HG03575 (cell line): ENCODE measurements around the gene SLAMF7.

Experiments
- ATAC-seq: cut with Tn5 transposase; IDR thresholded peaks from one replicate; pipeline ENCODE4 v1.9.1; 2021; ENCODE audit not compliant: unreplicated experiment, insufficient number of reproducible peaks, low FRiP score; ENCODE audit errors: extremely low read depth

SLAMF7 gene

DNA sequence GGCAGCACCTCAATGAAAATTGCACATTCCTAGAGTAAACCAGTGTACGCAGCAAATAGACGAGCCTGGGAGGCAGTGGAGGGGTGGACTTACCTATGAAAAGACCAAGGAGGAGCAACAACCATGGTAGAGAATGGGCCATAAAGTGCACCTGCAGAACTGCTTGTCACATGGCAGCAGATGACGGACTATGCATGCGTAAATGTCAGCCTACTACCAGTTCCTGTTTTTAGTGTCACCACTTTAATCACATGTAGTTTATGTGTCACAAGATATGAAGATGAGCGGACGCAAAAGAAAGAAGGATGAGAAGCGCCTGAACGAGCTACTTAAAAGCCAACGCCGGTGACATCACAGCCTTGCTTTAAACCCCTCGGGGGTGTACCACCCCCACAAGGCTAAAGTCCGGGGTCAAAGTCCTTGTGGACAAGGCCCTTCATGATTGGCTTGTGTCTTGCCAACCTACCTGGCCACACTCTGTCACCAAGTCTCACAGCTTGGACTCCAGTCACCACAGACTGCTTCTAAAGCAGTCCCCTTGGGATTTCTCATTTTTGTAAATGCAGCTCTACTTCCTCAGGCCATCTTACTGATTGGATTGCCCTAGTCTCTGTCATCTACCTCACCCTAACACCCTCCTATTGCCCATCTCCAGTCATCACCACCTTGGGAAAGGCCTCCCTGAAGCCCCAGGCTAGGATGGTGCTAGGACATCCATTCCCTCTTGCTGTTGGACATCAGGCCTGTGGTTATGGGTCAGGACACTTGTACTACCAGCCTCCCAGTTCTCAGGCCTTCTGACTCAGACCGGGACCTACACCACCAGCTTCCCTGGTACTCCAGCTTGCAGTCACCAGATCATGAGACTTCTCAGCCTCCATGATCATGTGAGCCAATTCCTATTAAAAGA is 50.9 kb downstream of the SLAMF7 start:
- peak; percentile 50 for ATAC-seq

DNA sequence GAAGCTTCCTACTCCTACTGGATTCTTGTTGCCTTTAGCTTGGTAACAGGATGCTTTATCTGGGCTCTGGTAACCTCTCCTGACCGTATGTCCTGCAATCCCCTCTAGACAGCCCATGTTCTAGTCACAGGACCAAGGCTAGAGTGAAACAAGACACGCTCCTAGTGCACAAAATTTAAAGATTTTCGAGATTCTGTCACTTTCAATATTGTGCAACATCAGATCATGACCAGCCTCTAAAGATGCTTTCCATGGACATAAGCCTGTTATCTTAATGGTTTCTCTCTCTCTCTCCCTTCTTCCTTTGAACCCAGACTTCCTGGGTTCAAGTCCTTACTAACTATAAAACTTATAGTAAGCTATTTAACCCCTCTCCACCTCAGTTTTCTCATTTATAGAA is 55.3 kb downstream of the SLAMF7 start:
- no peak for ATAC-seq

DNA sequence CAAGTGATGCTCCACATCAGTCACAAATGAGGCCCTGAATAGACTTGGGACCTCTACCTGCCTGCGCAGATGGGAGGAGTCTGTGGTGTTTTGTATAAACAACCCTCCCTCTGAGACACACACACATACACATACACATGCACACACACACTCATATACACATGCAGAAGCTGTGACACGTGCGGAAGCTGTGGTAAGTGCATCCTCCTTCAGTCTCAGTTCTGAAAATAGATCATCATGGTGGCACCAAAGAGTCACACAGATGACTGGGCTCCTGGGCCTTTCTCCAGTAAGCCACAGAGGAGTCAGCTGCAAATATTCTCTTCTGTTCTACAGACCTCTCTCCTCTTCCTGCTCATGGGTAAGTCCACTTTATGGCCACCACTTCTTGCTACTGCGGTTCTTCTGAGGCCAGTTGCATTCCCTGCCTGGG is 56.9 kb downstream of the SLAMF7 start, which contains the start of gene LY9:
Gene LY9, plus strand, starts transcription at position 224 of the 433 bp plus-strand sequence. Its CDS starts 14 bp downstream, at position 238.
- peak; percentile 51 for ATAC-seq

DNA sequence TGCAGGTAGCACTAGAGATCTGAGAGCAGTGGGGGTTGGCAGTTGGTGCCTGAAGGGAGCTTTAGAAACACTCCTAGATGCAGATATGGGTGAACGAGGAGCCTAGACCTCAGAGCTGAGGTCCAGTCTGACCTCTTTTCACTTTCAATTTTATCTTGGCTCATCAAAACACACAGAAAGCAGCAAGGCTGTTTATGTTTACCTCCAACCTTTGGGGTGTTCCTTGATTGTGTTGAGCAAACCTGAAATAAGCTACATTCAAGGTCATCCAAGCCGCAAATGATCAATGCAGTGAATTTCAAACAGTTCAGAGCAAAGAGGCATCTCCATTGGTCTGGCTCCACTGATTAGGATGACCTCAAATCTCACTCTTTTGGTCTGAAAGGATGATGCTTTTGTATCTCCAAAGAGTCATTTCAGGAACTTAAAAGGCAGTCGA is 58.2 kb downstream of the SLAMF7 start:
- no peak for ATAC-seq

DNA sequence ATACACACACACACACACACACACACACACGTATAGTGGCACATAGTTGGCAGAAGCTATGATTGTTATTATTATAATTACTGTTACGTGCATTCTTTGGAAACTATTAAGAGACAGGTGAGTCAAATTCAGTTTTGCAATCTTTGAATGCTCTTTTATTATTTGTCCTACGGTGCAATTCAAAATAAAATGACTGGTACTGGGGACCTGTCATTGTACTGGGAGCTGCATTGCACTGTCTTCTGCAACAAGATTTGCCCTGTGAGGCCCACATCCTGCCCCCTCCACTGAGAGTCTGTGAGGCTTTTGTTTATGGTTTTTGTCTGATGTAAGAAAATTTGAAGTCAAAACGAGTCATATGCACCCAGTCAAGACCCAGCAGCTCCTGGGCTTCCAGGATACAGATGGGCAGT is 58.8 kb downstream of the SLAMF7 start:
- no peak for ATAC-seq

DNA sequence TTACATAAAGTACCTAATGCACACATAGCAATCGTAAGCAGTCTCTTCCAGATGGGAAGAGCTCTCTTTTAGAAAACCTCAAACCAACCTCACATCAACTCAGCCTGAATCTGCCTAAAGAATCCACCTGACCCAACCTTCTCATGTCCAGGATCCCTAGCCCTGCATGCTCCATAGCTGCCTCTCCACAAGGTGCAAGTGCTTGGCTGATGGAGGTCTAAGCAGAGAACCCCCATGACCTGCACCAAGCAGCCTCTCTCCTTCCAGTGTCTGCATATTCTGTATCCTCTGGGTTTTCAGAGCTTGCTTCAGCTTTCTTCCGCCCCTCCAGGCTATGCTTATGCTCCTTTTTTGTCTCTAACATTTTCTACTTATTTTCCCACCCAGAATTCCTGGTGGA is 59.4 kb downstream of the SLAMF7 start:
- ATAC-seq: no peak

DNA sequence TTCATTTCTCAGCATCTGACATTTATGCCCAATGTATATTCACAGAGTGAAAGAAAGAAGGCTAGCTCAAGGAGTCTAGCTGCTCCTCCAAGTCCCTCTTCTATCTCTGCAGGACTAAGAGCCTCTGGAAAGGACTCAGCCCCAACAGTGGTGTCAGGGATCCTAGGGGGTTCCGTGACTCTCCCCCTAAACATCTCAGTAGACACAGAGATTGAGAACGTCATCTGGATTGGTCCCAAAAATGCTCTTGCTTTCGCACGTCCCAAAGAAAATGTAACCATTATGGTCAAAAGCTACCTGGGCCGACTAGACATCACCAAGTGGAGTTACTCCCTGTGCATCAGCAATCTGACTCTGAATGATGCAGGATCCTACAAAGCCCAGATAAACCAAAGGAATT is 60.6 kb downstream of the SLAMF7 start:
- no peak for ATAC-seq

DNA sequence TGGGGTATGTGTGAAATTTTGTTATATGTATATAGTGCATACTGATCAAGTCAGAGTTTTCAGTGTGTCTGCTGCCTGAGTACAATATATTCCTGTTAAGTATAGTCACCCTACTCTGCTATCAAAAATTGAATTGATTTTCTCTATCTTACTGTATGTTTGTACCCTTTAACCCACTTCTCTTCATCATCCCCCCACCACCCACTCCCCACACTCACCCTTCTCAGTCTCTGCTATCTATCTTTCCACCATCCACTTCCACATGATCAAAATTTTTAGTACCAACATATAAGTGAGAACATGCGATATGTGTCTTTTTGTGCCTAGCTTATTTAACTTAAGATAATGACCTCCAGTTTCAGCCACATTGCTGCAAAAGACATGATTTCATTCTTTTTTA is 61.1 kb downstream of the SLAMF7 start:
- ATAC-seq: no peak

DNA sequence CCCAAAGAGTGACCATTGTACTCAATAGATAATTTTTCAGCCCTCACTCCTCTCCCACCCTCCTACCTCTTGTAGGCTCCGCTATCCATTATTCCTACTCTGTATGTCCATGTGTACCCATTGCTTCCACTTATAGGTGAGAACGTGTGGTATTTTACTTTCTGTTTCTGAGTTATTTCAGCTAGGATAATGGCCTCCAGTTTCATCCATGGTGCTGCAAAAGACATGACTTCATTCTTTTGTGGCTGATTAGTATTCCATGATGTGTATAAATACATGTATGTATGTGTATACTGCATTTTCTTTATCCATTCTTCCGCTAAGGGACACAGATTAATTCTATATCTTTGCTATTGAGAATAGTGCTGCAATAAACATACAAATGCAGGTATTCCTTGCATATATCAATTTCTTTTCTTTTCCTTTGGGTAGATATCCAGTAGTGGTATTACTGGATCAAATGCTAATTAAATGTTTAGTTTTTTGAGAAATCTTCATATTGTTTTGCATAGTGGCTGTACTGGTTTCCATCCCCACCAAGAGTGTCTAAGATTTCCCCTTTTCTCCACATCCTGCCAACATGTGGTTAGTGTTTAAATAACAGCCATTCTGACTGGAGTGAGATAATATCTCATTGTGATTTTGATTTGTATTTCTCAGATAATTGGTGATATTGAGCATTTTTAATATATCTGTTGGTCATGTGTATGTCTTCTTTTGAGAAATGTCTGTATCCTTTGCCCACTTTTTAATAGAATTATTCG is 61.8 kb downstream of the SLAMF7 start:
- no peak for ATAC-seq

DNA sequence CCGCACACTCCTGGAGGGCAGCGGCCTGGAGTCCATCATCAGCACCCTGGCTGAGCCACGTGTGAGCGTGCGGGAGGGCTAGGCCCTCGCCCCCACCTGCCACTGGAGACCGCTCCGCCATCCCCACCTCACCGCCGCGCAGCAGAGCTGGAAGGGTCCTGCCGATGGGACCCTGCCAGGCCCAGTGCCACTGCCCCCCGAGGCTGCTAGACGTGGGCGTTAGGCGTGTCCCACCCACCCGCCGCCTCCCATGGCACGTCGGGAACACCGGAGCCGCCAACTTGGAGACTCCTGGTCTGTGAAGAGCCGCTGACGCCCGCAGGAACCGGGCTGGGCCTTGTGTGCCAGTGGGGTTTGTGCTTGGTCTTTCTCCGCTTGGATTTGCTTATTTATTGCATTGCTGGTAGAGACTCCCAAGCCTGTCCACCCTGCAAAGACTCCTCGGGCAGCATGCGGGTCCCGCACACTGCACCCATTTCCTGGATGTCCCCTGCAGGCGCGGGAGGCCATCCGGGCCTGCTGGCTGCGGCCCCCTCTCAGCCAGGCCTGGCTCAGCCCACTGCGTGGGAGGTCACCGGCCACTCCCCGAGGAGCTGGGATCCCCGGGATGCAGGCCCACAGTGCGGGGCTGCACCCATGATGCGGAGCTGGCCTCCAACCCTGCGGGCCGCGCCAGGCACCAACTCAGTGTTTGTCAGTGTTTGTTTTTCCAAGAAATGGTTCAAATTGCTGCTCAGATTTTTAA is 63.0 kb downstream of the SLAMF7 start:
- no peak for ATAC-seq
